GM20431 (cell line): ENCODE measurements around the gene TSPAN11.

Experiments used
- in situ Hi-C: fragments of 300-500 bp; cut with MseI, MboI; formaldehyde crosslinking; loops from one replicate; pipeline ENCODE4 v1.15.0; 2020; ENCODE audit warnings: low sequenced_read_pairs; ENCODE audit not compliant: unreplicated experiment

TSPAN11 gene

GRCh38 chr12:30909349-30910037 lies 17.1 kb upstream of the TSPAN11 start:
- in situ Hi-C loops, result no loop called here

GRCh38 chr12:30910038-30910350 lies 16.6 kb upstream of the TSPAN11 start:
- in situ Hi-C loops, result no loop called here

GRCh38 chr12:30911207-30911606 lies 15.3 kb upstream of the TSPAN11 start:
- in situ Hi-C loops, result no loop called here

GRCh38 chr12:30913323-30913722 lies 13.2 kb upstream of the TSPAN11 start:
- in situ Hi-C loops, result no loop called here

GRCh38 chr12:30914986-30915591 lies 11.5 kb upstream of the TSPAN11 start:
- in situ Hi-C loops, result no loop called here

GRCh38 chr12:30923057-30923456 lies 3.5 kb upstream of the TSPAN11 start:
- in situ Hi-C loops, result no loop called here

- in situ Hi-C loops, result no loop called here
Observed at GRCh38 chr12:30925607-30926242, 823 bp upstream of the TSPAN11 start.

- in situ Hi-C loops, result no loop called here
Observed at GRCh38 chr12:30927222-30927611, 669 bp downstream of the TSPAN11 start.

GRCh38 chr12:30928356-30929244 lies 2.1 kb downstream of the TSPAN11 start:
- in situ Hi-C loops, result no loop called here

- in situ Hi-C loops, result no loop called here
Observed at GRCh38 chr12:30930238-30930637, 3.7 kb downstream of the TSPAN11 start.

GRCh38 chr12:30930641-30931040 lies 4.1 kb downstream of the TSPAN11 start:
- in situ Hi-C loops, result no loop called here

- in situ Hi-C loops, result no loop called here
Observed at GRCh38 chr12:30932881-30933280, 6.3 kb downstream of the TSPAN11 start.

GRCh38 chr12:30934811-30935210 lies 8.3 kb downstream of the TSPAN11 start:
- in situ Hi-C loops, result no loop called here

- in situ Hi-C loops, result no loop called here
Observed at GRCh38 chr12:30936036-30936435, 9.5 kb downstream of the TSPAN11 start.

GRCh38 chr12:30939234-30939633 lies 12.7 kb downstream of the TSPAN11 start:
- in situ Hi-C loops, result no loop called here

- in situ Hi-C loops, result no loop called here
Observed at GRCh38 chr12:30942486-30942885, 15.9 kb downstream of the TSPAN11 start.

GRCh38 chr12:30942936-30943335 lies 16.4 kb downstream of the TSPAN11 start:
- in situ Hi-C loops, result no loop called here

GRCh38 chr12:30945443-30946164 lies 19.1 kb downstream of the TSPAN11 start:
- in situ Hi-C loops, result no loop called here

- in situ Hi-C loops, result no loop called here
Observed at GRCh38 chr12:30952015-30952414, 25.5 kb downstream of the TSPAN11 start.

- in situ Hi-C loops, result no loop called here
Observed at GRCh38 chr12:30953257-30953656, 26.7 kb downstream of the TSPAN11 start.
